Epithelial cell of proximal tubule (primary cell): Measurements from ENCODE around the gene RNPEP. TPM values are rescaled to one million over a fixed set of nuclear protein-coding genes. Genes with fewer than 3 reads are reported as not detected.
"Not testable (repeated sequence)": the region's sequence is repeated elsewhere in the genome, so short reads cannot be mapped to it uniquely, and the experiment has no call there.

Source experiments
- DNase-seq: peaks from one replicate; pipeline ENCODE4 v3.0.0-alpha.2; 2011; ENCODE audit warnings: low read depth
- H3K4me3 ChIP-seq: 2 replicates; pipeline ENCODE4 v1.5.1; 2011; ENCODE audit warnings: low read depth, mild to moderate bottlenecking, low read length
- total RNA-seq: library from RNA; depleted of rRNA; stranded (reverse); fragments of >200 nt; gene quantifications from 2 replicates; pipeline ENCODE4 v1.2.3, GENCODE V29; 2015
- TF ChIP-seq, protein P1 (sequence below): conservative IDR thresholded peaks from 2 replicates; pipeline ENCODE4 v1.5.1; 2012; ENCODE audit warnings: low read depth, mild to moderate bottlenecking, low read length

RNPEP gene
- total RNA-seq, 1 donor from 2014 or later: 124 TPM

DNA sequence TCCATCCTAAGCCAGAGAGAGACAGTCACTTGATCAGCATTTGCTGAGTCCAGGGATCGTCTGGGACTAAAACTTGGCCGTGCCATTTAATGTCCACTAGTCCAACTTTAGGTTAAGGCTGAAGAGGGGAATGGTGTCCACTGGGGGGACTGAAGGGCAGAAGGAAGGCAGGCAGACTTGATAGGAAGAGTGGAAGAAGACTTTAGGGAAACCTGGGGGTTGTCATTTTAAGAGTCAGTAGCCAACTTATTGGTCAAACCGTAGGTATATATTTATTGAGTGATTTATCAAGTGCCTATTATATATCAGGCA, 34.8 kb upstream of the RNPEP start:
- TF ChIP-seq, protein P1, sequence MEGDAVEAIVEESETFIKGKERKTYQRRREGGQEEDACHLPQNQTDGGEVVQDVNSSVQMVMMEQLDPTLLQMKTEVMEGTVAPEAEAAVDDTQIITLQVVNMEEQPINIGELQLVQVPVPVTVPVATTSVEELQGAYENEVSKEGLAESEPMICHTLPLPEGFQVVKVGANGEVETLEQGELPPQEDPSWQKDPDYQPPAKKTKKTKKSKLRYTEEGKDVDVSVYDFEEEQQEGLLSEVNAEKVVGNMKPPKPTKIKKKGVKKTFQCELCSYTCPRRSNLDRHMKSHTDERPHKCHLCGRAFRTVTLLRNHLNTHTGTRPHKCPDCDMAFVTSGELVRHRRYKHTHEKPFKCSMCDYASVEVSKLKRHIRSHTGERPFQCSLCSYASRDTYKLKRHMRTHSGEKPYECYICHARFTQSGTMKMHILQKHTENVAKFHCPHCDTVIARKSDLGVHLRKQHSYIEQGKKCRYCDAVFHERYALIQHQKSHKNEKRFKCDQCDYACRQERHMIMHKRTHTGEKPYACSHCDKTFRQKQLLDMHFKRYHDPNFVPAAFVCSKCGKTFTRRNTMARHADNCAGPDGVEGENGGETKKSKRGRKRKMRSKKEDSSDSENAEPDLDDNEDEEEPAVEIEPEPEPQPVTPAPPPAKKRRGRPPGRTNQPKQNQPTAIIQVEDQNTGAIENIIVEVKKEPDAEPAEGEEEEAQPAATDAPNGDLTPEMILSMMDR: no peak
- H3K4me3 ChIP-seq: no peak overlapping the region
- DNase-seq: no peak

GRCh38 chr1:201949491-201949890, 33.0 kb upstream of the RNPEP start:
- DNase-seq: no peak
- H3K4me3 ChIP-seq: no peak overlapping the region
- TF ChIP-seq, protein P1: no peak

DNA sequence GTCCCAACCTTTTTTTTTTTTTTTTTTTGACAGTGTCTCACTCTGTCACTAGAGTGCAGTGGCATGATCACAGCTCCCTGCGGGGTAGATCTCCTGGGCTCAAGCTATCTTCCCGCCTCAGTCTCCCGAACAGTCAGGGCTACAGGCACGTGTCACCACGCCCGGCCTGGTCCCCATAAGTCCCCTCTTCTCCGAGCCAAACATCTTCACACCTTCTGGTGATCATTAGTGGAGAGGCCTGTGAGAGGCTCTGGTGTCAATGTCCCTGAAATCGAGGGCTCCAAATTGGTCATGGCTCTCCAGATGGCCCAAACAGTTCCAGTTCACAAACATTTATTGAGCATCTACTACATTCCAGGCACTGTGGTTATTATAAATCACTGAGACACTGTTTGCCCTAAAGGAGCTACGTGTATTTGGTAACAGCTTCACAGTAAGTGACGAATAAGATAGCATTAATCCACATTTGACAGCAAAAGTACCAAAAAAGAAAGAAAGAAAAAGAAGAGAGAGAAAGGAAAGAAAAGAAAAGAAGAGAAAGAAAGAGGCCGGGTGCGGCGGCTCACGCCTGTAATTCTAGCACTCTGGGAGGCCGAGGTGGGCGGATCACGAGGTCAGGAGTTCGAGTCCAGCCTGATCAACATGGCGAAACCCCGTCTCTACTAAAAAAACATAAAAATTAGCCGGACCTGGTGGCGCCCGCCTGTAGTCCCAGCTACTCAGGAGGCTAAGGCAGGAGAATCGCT, 28.0 kb upstream of the RNPEP start:
- DNase-seq: no peak
- TF ChIP-seq, protein P1: no peak
- H3K4me3 ChIP-seq: peak overlapping the region; percentile 84

GRCh38 chr1:201955009-201955728, 27.3 kb upstream of the RNPEP start, which contains the start of gene TIMM17A:
Gene TIMM17A (plus strand): TSS chr1:201955503. CDS start chr1:201955527, 24 bp downstream.
- TF ChIP-seq, protein P1: no peak
- peak within 1 kb of the TSS; percentile 84 for H3K4me3 ChIP-seq
- DNase-seq: peak; percentile 74

DNA sequence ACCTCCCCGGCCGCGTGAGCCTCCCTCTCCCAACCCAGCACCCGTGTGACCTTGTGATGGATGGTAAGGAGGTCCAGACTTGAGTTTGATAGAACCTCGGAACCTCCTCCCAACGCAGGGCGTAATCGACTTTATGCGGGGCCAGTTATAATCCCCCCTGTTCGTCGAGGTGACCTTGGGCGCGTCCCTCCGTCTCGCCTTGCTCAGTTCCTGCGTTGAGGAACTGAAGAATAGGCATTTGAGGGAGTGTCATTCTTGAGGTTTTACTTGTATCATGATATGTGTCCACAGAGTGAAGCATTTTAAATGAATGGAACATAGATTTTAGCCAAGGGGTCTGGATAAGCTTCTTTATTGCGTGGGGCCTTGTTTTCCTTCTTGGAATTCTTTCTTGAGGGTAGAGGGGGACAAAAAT, 26.7 kb upstream of the RNPEP start:
- TF ChIP-seq, protein P1: no peak
- no peak for DNase-seq
- peak overlapping the region; percentile 84 for H3K4me3 ChIP-seq

DNA sequence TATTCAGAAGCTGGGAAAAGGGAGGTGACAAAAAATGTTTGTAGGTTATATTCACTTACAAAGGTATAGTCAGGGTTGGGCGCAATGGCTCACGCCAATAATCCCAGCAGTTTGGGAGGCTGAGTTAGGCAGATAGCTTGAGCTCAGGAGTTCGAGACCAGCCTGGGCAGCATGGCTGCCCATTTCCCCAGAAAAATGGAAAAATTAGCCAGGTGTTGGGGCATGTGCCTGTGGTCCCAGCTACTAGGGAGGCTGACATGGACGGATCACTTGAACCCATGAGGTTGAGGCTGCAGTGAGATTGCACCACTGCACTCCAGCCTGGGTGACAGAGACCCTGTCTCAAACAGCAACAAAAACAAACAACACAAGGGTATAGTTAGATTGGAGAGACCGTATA, 24.1 kb upstream of the RNPEP start:
- no peak for DNase-seq
- TF ChIP-seq, protein P1: no peak
- H3K4me3 ChIP-seq: no peak overlapping the region

DNA sequence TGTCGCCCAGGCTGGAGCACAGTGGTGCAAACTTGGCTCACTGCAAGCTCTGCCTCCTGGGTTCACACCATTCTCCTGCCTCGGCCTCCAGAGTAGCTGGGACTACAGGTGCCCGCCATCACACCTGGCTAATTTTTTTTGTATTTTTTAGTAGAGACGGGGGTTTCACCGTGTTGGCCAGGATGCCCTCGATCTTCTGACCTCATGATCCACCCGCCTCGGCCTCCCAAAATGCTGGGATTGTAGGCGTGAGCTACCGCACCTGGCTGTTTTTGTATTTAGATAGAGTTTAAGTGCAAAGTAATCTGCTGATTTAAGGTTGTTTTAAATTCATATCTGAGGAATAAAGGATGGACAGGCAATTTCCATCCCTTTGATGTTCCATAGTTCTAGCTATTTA, 20.1 kb upstream of the RNPEP start:
- DNase-seq, H3K4me3 ChIP-seq: not testable (repeated sequence)
